H1 (cell line): Measurements from ENCODE around the gene CTNNA3. TPM values are rescaled to one million over a fixed set of nuclear protein-coding genes. Genes with fewer than 3 reads are reported as not detected.

Source experiments
- CTCF ChIA-PET: fragments of 300-600 bp; sonication (Branson Sonifier 250); formaldehyde crosslinking; loops from one replicate; lab custom pipeline; 2021; ENCODE audit not compliant: partially characterized antibody; lab: Charles Lee
- POLR2A ChIA-PET: fragments of 300-600 bp; sonication (Branson Sonifier 250); formaldehyde crosslinking; loops from one replicate; lab custom pipeline; 2021; ENCODE audit warnings: inconsistent platforms; ENCODE audit not compliant: partially characterized antibody; lab: Charles Lee
- DNase-seq, 2 experiments: peaks; one replicate each; pipeline versions ENCODE4 v3.0.0 to v3.0.0-alpha.2; 2010 to 2022; ENCODE audit warnings: low spot score in 2 of 2, low read depth in 1 of 2, mixed read lengths in 1 of 2
- FAIRE-seq: peaks from 2 replicates; lab custom pipeline; 2011; peaks lifted over from hg19 to GRCh38; lab: Jason Lieb, UNC
- H2AFZ ChIP-seq: 2 replicates; pipeline ENCODE4 v1.8.1; 2012; ENCODE audit warnings: low read length, inconsistent platforms
- H2AK5ac ChIP-seq: 2 replicates; pipeline ENCODE4 v1.6.1; 2013; ENCODE audit warnings: low read depth, low read length
- H2BK120ac ChIP-seq: replicated peaks from 2 replicates; pipeline ENCODE3; 2013; ENCODE audit warnings: low read depth, low read length, inconsistent platforms
- H2BK12ac ChIP-seq: 2 replicates; pipeline ENCODE4 v1.6.1; 2013; ENCODE audit warnings: low read depth, low read length
- H2BK15ac ChIP-seq: 2 replicates; pipeline ENCODE4 v1.6.1; 2013; ENCODE audit warnings: low read length
- H2BK20ac ChIP-seq: 2 replicates; pipeline ENCODE4 v1.6.1; 2013; ENCODE audit warnings: low read length
- H2BK5ac ChIP-seq: 2 replicates; pipeline ENCODE4 v1.6.1; 2013; ENCODE audit warnings: low read depth, low read length
- H3K14ac ChIP-seq: 2 replicates; pipeline ENCODE4 v1.6.1; 2013; ENCODE audit warnings: inconsistent platforms; ENCODE audit not compliant: insufficient read length
- H3K18ac ChIP-seq: 2 replicates; pipeline ENCODE4 v1.6.1; 2013; ENCODE audit warnings: low read length; ENCODE audit errors: extremely low read depth
- H3K23ac ChIP-seq: 2 replicates; pipeline ENCODE4 v1.6.1; 2013; ENCODE audit warnings: inconsistent platforms; ENCODE audit not compliant: insufficient read length
- H3K23me2 ChIP-seq: 2 replicates; pipeline ENCODE4 v1.6.1; 2013; ENCODE audit warnings: low read depth, low read length
- H3K27ac ChIP-seq: 2 replicates; pipeline ENCODE4 v1.6.1; 2011; ENCODE audit warnings: low read depth, low read length, inconsistent platforms
- H3K27me3 ChIP-seq, 4 experiments: replicated peaks in 1 of 4; 1 replicate in 1 of 4; 2 replicates in 3 of 4; pipeline versions ENCODE4 v1.6.1 to v1.8.1; 2011 to 2013; ENCODE audit warnings: low read length in 3 of 4, mild to moderate bottlenecking in 3 of 4, inconsistent platforms in 2 of 4, mixed read lengths in 2 of 4, moderate library complexity in 1 of 4; ENCODE audit not compliant: control insufficient read depth in 3 of 4, insufficient read depth in 3 of 4; ENCODE audit errors: extremely low read depth in 1 of 4
- H3K36me3 ChIP-seq, 4 experiments: 2 replicates each; pipeline versions ENCODE4 v1.6.1 to v1.8.1; 2011 to 2013; ENCODE audit warnings: mild to moderate bottlenecking in 4 of 4, low read length in 3 of 4, moderate library complexity in 2 of 4, control low read depth in 1 of 4, inconsistent platforms in 1 of 4; ENCODE audit not compliant: insufficient read depth in 4 of 4, control insufficient read depth in 2 of 4
- H3K4ac ChIP-seq: replicated peaks from 2 replicates; pipeline ENCODE3; 2013; ENCODE audit warnings: low read length, low read depth, mixed read lengths, inconsistent platforms; ENCODE audit not compliant: insufficient read length
- H3K4me1 ChIP-seq, 4 experiments: replicated peaks in 1 of 4; 1 replicate in 1 of 4; 2 replicates in 3 of 4; pipeline versions ENCODE4 v1.6.1 to v1.8.1; 2011 to 2013; ENCODE audit warnings: low read length in 3 of 4, inconsistent platforms in 2 of 4, mixed read lengths in 1 of 4; ENCODE audit not compliant: insufficient read depth in 4 of 4, control insufficient read depth in 3 of 4
- H3K4me2 ChIP-seq, 2 experiments: 2 replicates each; pipeline versions ENCODE4 v1.6.1 to v1.8.1; 2011 to 2013; ENCODE audit warnings: low read depth in 2 of 2, low read length in 2 of 2, control low read depth in 1 of 2, inconsistent platforms in 1 of 2, mild to moderate bottlenecking in 1 of 2; ENCODE audit not compliant: insufficient read depth in 1 of 2
- H3K4me3 ChIP-seq, 4 experiments: fragments of 200-600, 300-600 bp in 1 of 4; sonication (generic), shearing (Covaris generic), sonication (Bioruptor Twin) in 1 of 4; 2 replicates each; pipeline versions ENCODE4 v1.5.1 to v1.8.1; 2011 to 2016; ENCODE audit warnings: low read length in 4 of 4, low read depth in 3 of 4, control low read depth in 2 of 4, inconsistent platforms in 2 of 4, mild to moderate bottlenecking in 2 of 4, mixed read lengths in 1 of 4, moderate library complexity in 1 of 4; ENCODE audit not compliant: insufficient read depth in 2 of 4; ENCODE audit errors: extremely low read depth in 1 of 4
- H3K56ac ChIP-seq: replicated peaks from 2 replicates; pipeline ENCODE3; 2013; ENCODE audit warnings: low read depth, mild to moderate bottlenecking, mixed read lengths, low read length, inconsistent platforms; ENCODE audit not compliant: insufficient read length
- H3K79me1 ChIP-seq: 2 replicates; pipeline ENCODE4 v1.6.1; 2013; ENCODE audit warnings: low read depth, low read length, control low read depth
- H3K79me2 ChIP-seq, 2 experiments: 2 replicates each; pipeline versions ENCODE4 v1.6.1 to v1.8.1; 2012 to 2013; ENCODE audit warnings: low read length in 2 of 2, mild to moderate bottlenecking in 2 of 2, inconsistent platforms in 1 of 2; ENCODE audit not compliant: insufficient read depth in 2 of 2, control insufficient read depth in 1 of 2
- H3K9ac ChIP-seq, 4 experiments: replicated peaks in 1 of 4; 1 replicate in 1 of 4; 2 replicates in 3 of 4; pipeline versions ENCODE4 v1.6.1 to v1.8.1; 2011 to 2013; ENCODE audit warnings: low read depth in 3 of 4, low read length in 3 of 4, control low read depth in 2 of 4, mild to moderate bottlenecking in 2 of 4, moderate library complexity in 2 of 4, inconsistent platforms in 1 of 4; ENCODE audit errors: extremely low read depth in 1 of 4
- H3K9me3 ChIP-seq, 2 experiments: 2 replicates each; pipeline versions ENCODE4 v1.6.1 to v1.8.1; 2012 to 2013; ENCODE audit warnings: mild to moderate bottlenecking in 2 of 2, moderate library complexity in 2 of 2, control low read depth in 1 of 2, inconsistent platforms in 1 of 2, low read depth in 1 of 2, low read length in 1 of 2, mixed read lengths in 1 of 2; ENCODE audit not compliant: insufficient read depth in 2 of 2
- H4K20me1 ChIP-seq, 2 experiments: replicated peaks in 1 of 2; 2 replicates each; pipeline versions ENCODE3 to v1.8.1; 2011 to 2013; ENCODE audit warnings: inconsistent platforms in 2 of 2, low read length in 2 of 2, mild to moderate bottlenecking in 1 of 2; ENCODE audit not compliant: insufficient read depth in 2 of 2, control insufficient read depth in 1 of 2
- H4K5ac ChIP-seq: 2 replicates; pipeline ENCODE4 v1.6.1; 2013; ENCODE audit warnings: low read length, low read depth, mixed read lengths, inconsistent platforms; ENCODE audit not compliant: insufficient read length
- H4K8ac ChIP-seq: 2 replicates; pipeline ENCODE4 v1.8.0; 2013; ENCODE audit warnings: mild to moderate bottlenecking, moderate library complexity, low read length, inconsistent platforms; ENCODE audit not compliant: insufficient read depth; ENCODE audit errors: extremely low read depth
- H4K91ac ChIP-seq: replicated peaks from 2 replicates; pipeline ENCODE3; 2013; ENCODE audit warnings: low read length, mixed read lengths, inconsistent platforms; ENCODE audit not compliant: insufficient read length
- TAF7 ChIP-seq: optimal IDR thresholded peaks from 2 replicates; pipeline ENCODE3; 2011; ENCODE audit warnings: low read depth, mild to moderate bottlenecking, inconsistent platforms, low read length, moderate library complexity, borderline replicate concordance
- TEAD4 ChIP-seq: IDR thresholded peaks from 2 replicates; pipeline ENCODE4 v1.6.1; 2012; ENCODE audit warnings: low read depth, low read length, inconsistent platforms, mixed read lengths
- WGBS, 2 experiments: shearing (Covaris generic) in 1 of 2; methylation state at CpG; one replicate each; pipeline versions ENCODE4 v1.1.6 to v1.1.7; 2013 to 2015; ENCODE audit warnings: low lambda C conversion rate in 2 of 2, mixed read lengths in 2 of 2, inconsistent platforms in 1 of 2, low coverage in 1 of 2, missing lambda C conversion rate in 1 of 2; ENCODE audit not compliant: insufficient replicate concordance in 2 of 2, insufficient coverage in 1 of 2, insufficient read length in 1 of 2; ENCODE audit errors: extremely low coverage in 1 of 2, missing lambda C conversion rate in 1 of 2; 5-methylcytosine and 5-hydroxymethylcytosine counted together
- polyA plus RNA-seq, 7 experiments: library from polyadenylated mRNA; depleted of rRNA in 3 of 7; stranded (reverse) in 5 of 7; unstranded in 2 of 7; fragments of >200 nt in 5 of 7; fragments of 200-250 nt in 2 of 7; gene quantifications; 1 replicate in 5 of 7; 2 replicates in 1 of 7; 4 replicates in 1 of 7; pipeline versions ENCODE4 v1.2.1 to v1.2.3, GENCODE V29; 2011 to 2013; ENCODE audit warnings: missing spikeins in 2 of 7, mixed read lengths in 2 of 7
- total RNA-seq: library from RNA; stranded (reverse); fragmentation: NEBNext Ultra II Directional; extraction: Animal tissue kit (Norgen Biotek cat#: 25700); gene quantifications from 2 replicates; pipeline ENCODE4 v1.2.1, GENCODE V29; 2021

Gene CTNNA3
- total and polyA plus RNA-seq, 2 of the 8 experiments (the other 6 are each of a cell fraction or from before 2014, with no cell fraction given), result 1.3 to 1.5 TPM

GRCh38 chr10:66803174-66803573 lies 892.8 kb downstream of the CTNNA3 start:
- H2BK15ac ChIP-seq, result no peak overlapping the region
- H3K23ac ChIP-seq, result no peak overlapping the region
- H3K23me2 ChIP-seq, result no peaks in the 10 kb centered on the region
- no peak overlapping the region for H3K14ac ChIP-seq
- no peak overlapping the region for H4K91ac ChIP-seq
- H3K27ac ChIP-seq, result no peak overlapping the region
- H3K79me1 ChIP-seq, result no peaks in the 10 kb centered on the region
- peaks cover 0 to 3% (median 0%) of the 10 kb centered on the region in 4 experiments; a peak in 1 of 7 replicates for H3K4me1 ChIP-seq
- no peak overlapping the region for H2AFZ ChIP-seq
- no peak overlapping the region for H2BK12ac ChIP-seq
- H3K18ac ChIP-seq, result no peak overlapping the region
- peak overlapping the region in 1 of 4 experiments; percentile 4; a peak in 1 of 8 replicates for H3K4me3 ChIP-seq
- CTCF ChIA-PET, result interaction anchor here (3.0 kb wide), 1 partner anchor 12 kb away, joined by 9 read pairs; no protein-coding TSS in a partner anchor
- H3K36me3 ChIP-seq, result no peaks in the 10 kb centered on the region
- no peaks in the 10 kb centered on the region for H3K27me3 ChIP-seq
- no peak overlapping the region for H2BK120ac ChIP-seq
- no peak for DNase-seq
- H4K20me1 ChIP-seq, result no peaks in the 10 kb centered on the region
- peak; percentile 48; the same call in 1 of the 2 replicates for TF ChIP-seq TEAD4
- no peak for TF ChIP-seq TAF7
- no peak overlapping the region for H2AK5ac ChIP-seq
- H3K9me3 ChIP-seq, result no peaks in the 10 kb centered on the region
- no peak overlapping the region for H3K4ac ChIP-seq
- H2BK20ac ChIP-seq, result no peak overlapping the region
- H4K8ac ChIP-seq, result no peak overlapping the region
- no peak overlapping the region for H3K9ac ChIP-seq
- no peak overlapping the region; a peak in 1 of 4 replicates for H3K4me2 ChIP-seq
- 15% methylated on average over 3 of the region's 3 CpGs; no CpG with 5 or more reads in 1 of the 2 experiments for WGBS, 2 experiments
- no peak overlapping the region for H4K5ac ChIP-seq
- peak; percentile 66 for FAIRE-seq
- H3K56ac ChIP-seq, result no peak overlapping the region
- POLR2A ChIA-PET, result no interaction called here
- H3K79me2 ChIP-seq, result no peaks in the 10 kb centered on the region
- H2BK5ac ChIP-seq, result no peak overlapping the region
